Left renal pelvis (tissue), 4 donors: ENCODE results near the gene CLEC14A. TPM values are rescaled to one million over a fixed set of nuclear protein-coding genes. Genes with fewer than 3 reads are reported as not detected.

Experiments
- DNase-seq, 4 donors: peaks; one replicate each; pipeline ENCODE4 v3.0.0-alpha.2; 2013; ENCODE audit warnings: low read depth in 4 of 4, low spot score in 3 of 4
- polyA plus RNA-seq, 4 donors: library from polyadenylated mRNA; unstranded; fragments of 120-200 nt; gene quantifications; one replicate each; pipeline ENCODE4 v1.2.1, GENCODE V29; 2013; ENCODE audit not compliant: insufficient read length in 4 of 4

Gene CLEC14A
- polyA plus RNA-seq, 4 donors = 10.8 to 17.0 (median 15.7) TPM

DNA sequence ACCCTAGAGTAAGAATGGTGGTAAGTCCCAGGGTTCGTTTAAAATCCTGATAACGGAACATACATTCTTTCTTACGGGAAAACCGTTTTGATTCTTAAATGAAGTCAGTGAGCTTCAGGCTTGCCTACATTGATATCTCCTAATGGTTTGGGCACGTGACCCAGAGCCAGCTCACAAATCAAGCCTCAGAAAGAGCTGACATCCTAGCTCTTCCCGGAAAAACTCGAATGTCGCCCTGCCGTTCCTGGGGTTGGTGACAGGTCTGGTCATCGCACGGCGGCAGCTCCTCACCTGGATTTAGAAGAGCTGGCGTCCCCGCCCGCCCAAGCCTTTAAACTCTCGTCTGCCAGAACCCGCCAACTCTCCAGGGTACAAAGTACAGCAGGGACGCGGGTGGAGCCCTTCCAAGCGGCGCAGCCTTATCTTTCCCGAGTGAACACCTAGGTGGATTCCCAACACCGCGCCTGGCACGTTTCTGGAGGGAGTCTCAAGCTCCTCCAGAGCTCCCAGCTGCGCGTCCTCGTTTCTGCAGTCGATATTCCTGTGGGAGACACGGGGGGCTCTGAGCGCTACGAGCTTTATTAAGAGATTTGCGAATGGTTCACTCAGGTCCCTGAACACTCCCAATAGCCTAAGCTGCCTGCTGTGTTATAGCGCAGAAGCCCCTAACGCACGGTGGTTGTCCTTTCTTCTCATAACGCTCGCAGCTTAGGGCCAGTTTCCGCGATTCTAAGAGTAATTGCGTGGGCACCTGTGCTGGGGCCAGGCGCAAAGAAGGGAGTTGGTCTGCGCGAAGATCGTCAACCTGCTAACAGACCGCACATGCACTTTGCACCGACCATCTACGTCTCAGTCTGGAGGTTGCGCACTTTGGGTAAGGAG is 47.9 kb downstream of the CLEC14A start, which contains the start of gene SSTR1:
Gene SSTR1, plus strand, starts transcription at position 169 of the 882 bp plus-strand sequence. CDS start 1,486 bp downstream, outside the sequence.
- DNase-seq = no peak

DNA sequence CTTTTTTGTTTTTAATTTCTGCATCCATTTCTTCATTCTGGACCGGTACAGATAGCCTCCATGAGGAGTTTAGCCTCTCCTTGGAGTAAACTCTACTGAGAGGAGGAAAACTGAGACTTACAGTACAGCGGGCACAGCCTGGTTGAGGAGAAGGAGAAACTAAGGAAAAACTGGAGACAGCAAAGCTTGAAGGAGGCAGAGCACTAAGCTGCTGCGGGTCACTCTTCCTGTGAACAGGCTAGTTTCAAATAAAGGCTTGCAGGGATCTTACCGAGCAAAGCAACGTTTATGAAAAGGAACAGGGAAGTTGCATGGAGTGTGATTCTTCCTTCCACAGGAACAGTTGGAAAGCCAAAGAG is 48.5 kb downstream of the CLEC14A start:
- DNase-seq = no peak

DNA sequence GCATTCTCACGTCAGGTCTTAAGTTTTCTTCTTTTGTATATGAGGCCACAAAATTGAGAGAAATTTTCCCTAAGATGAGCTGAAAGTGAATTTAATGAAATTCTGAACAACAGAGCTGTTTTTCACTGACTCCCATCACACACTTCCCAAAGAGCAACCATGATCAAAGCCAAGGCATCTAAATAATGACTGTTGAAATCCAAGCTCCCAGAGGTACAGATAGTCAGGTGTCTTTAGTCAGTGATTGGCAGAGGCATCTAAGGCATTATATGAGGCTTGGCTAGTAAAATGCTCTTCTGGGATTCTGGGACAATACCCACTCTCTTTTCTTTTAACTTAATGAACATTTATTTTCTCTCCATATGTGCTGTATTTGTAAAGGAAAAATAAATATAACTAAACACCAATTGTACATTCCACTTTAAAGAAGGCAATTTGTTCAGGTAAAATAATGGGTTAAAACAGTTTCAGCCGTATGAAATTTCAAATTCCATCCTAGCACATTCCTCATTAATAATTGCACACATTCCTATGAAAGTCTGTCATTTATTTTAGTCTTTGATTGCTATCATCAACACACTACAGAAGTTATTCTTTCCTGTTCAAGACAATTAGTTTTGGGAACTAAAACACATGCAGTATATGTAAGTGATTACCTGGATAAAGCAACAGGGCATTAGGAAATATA is 49.1 kb downstream of the CLEC14A start:
- DNase-seq = no peak

DNA sequence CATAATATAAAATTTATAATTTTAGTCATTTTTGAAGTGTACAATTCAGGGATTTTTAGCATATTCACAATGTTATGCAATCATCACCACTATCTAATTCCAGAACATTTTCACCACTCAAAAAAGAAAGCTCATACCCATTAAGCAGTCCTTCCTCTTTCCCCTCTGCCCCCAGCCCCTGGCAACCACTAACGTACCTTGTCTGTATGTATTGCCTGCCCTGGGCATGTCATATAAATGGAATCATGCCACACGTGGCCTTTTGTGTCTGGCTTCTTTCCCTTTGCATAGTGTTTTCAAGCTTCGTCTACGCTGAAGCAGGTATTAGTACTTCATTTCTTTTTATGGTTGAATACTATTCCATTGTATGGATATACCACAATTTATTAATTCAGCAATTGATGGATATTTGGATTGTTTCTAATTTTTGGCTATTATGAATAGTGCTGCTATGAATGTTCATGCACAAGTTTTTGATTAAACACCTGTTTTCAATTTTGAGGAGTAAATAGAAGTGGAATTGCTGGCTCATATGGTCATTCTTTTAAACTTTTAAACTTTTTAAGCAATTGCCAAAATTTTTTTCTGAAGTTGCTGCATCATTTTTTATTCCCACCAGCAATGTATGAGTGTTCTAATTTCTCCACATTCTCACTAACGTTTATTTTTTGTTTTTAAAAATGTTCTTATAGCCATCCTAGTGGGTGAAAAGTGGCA is 49.8 kb downstream of the CLEC14A start:
- DNase-seq = no peak

DNA sequence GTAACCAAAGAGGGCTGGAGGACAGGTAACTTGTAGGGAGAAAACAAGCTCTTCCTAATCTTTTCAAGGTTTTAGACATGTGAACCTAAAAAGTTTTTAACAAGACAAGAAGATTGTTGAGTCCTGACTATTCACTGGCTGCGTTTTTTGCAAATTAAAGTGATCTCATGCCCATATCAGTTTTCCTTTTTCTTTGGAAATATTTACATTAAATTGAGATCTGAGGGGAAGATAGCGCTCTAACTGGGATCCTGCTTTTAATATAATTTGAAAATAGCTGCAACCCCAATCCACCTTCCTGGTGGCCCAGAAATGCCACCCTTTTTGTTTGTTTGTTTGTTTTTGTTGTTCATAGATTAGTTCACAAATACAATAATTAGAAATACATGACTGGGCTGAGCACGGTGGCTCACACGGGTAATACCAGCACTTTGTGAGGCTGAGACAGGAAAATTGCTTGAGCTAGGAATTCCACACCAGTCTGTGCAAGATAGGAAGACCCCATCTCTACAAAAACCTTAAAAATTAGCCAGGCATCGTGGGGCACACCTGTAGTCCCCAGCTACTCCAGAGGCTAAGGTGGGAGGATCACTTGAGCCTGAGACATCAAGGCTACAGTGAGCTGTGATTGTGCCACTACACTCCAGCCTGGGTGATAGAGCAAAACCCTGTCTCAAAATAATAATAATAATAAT is 50.6 kb downstream of the CLEC14A start:
- no peak for DNase-seq

- no peak for DNase-seq
Measured at GRCh38 chr14:38204719-38205115, 51.2 kb downstream of the CLEC14A start.

Other genes with a start within 250 kb of the CLEC14A start
- gene SSTR1, start 48.2 kb downstream of the CLEC14A start, polyA plus RNA-seq = 1 to 10 TPM in 3 of 4 donors, under 1 TPM in 1; 0.15 to 2.4 (median 1.7) TPM